IMR-90 (cell line): ENCODE data around the gene UCK2. TPM values are rescaled to one million over a fixed set of nuclear protein-coding genes. Genes with fewer than 3 reads are reported as not detected.

Experiments used
- ATAC-seq: fragments of 200-7000 bp; cut with Tn5 transposase; 2 replicates; pipeline ENCODE4 v1.9.1; 2020; ENCODE audit warnings: low read depth, mild to moderate bottlenecking, moderate library complexity
- BruUV-seq: library from RNA; stranded (reverse); fragments of 400-500 nt; replicated peaks from 2 replicates; lab custom pipeline; 2021; lab: Mats Ljungman, UMichigan
- CTCF ChIA-PET: fragments of 300-600 bp; formaldehyde crosslinking; extraction: SDS; loops from one replicate; lab custom pipeline; 2021; ENCODE audit warnings: antibody characterized with exemption; lab: Yijun Ruan, JAX
- POLR2A ChIA-PET: fragments of 300-600 bp; sonication (Branson Sonifier 250); formaldehyde crosslinking; loops from one replicate; lab custom pipeline; 2022; ENCODE audit warnings: antibody characterized with exemption; ENCODE audit not compliant: unreplicated experiment; lab: Charles Lee
- DNase-seq: peaks from one replicate; pipeline ENCODE4 v3.0.0; 2013
- H2AFZ ChIP-seq: replicated peaks from 2 replicates; pipeline ENCODE3; 2013; ENCODE audit warnings: low read length, mild to moderate bottlenecking; ENCODE audit not compliant: poor library complexity
- H2AK5ac ChIP-seq: 2 replicates; pipeline ENCODE4 v1.6.1; 2013; ENCODE audit warnings: low read depth, low read length, inconsistent platforms
- H2AK9ac ChIP-seq: replicated peaks from 2 replicates; pipeline ENCODE3; 2013; ENCODE audit warnings: mild to moderate bottlenecking, low read depth, low read length, moderate library complexity; ENCODE audit not compliant: poor library complexity
- H2BK120ac ChIP-seq: 2 replicates; pipeline ENCODE4 v1.6.1; 2013; ENCODE audit warnings: low read depth, low read length, inconsistent platforms
- H2BK15ac ChIP-seq: 3 replicates; pipeline ENCODE4 v1.6.1; 2013; ENCODE audit warnings: low read depth, low read length, inconsistent platforms
- H2BK20ac ChIP-seq: 2 replicates; pipeline ENCODE4 v1.6.1; 2013; ENCODE audit warnings: low read depth, mild to moderate bottlenecking, inconsistent platforms, low read length, moderate library complexity
- H2BK5ac ChIP-seq: 2 replicates; pipeline ENCODE4 v1.6.1; 2013; ENCODE audit warnings: mild to moderate bottlenecking, low read depth, low read length, inconsistent platforms; ENCODE audit not compliant: poor library complexity, severe bottlenecking
- H3K14ac ChIP-seq: replicated peaks from 2 replicates; pipeline ENCODE4 v1.6.1; 2013; ENCODE audit warnings: low read depth, low read length, inconsistent platforms
- H3K18ac ChIP-seq: 2 replicates; pipeline ENCODE4 v1.6.1; 2013; ENCODE audit warnings: low read depth, low read length, control low read depth
- H3K23ac ChIP-seq: 2 replicates; pipeline ENCODE4 v1.6.1; 2013; ENCODE audit warnings: low read depth, low read length, inconsistent platforms
- H3K27ac ChIP-seq: 2 replicates; pipeline ENCODE4 v1.5.1; 2013; ENCODE audit warnings: mild to moderate bottlenecking, control low read depth, low read length; ENCODE audit not compliant: insufficient read depth
- H3K27me3 ChIP-seq: 2 replicates; pipeline ENCODE4 v1.6.1; 2013; ENCODE audit warnings: low read length; ENCODE audit not compliant: control insufficient read depth, insufficient read depth
- H3K36me3 ChIP-seq: 2 replicates; pipeline ENCODE4 v1.6.1; 2013; ENCODE audit warnings: low read length, mixed read lengths; ENCODE audit not compliant: control insufficient read depth, insufficient read depth
- H3K4ac ChIP-seq: 2 replicates; pipeline ENCODE4 v1.6.1; 2013; ENCODE audit warnings: low read depth, low read length, inconsistent platforms
- H3K4me1 ChIP-seq: 2 replicates; pipeline ENCODE4 v1.6.1; 2013; ENCODE audit warnings: low read length, mixed read lengths; ENCODE audit not compliant: control insufficient read depth, insufficient read depth
- H3K4me2 ChIP-seq: 2 replicates; pipeline ENCODE4 v1.6.1; 2013; ENCODE audit warnings: low read depth, mild to moderate bottlenecking, control low read depth, low read length, moderate library complexity
- H3K4me3 ChIP-seq: 2 replicates; pipeline ENCODE4 v1.5.1; 2013; ENCODE audit warnings: low read depth, mild to moderate bottlenecking, control low read depth, low read length, moderate library complexity; ENCODE audit not compliant: insufficient read depth
- H3K56ac ChIP-seq: 2 replicates; pipeline ENCODE4 v1.6.1; 2013; ENCODE audit warnings: low read length, inconsistent platforms; ENCODE audit not compliant: insufficient read depth; ENCODE audit errors: extremely low read depth
- H3K79me1 ChIP-seq, 2 experiments: 2 replicates each; pipeline ENCODE4 v1.6.1; 2013; ENCODE audit warnings: low read length in 2 of 2, inconsistent platforms in 1 of 2, low read depth in 1 of 2
- H3K9ac ChIP-seq: 2 replicates; pipeline ENCODE4 v1.6.1; 2013; ENCODE audit warnings: low read depth, low read length, control low read depth
- H3K9me1 ChIP-seq: 2 replicates; pipeline ENCODE4 v1.6.1; 2013; ENCODE audit warnings: low read length, inconsistent platforms; ENCODE audit not compliant: insufficient read depth
- H3K9me3 ChIP-seq: 2 replicates; pipeline ENCODE4 v1.6.1; 2013; ENCODE audit warnings: low read length; ENCODE audit not compliant: control insufficient read depth, insufficient read depth
- H4K20me1 ChIP-seq: 2 replicates; pipeline ENCODE4 v1.6.1; 2013; ENCODE audit warnings: low read length, inconsistent platforms; ENCODE audit not compliant: insufficient read depth
- H4K5ac ChIP-seq: 2 replicates; pipeline ENCODE4 v1.6.1; 2013; ENCODE audit warnings: mild to moderate bottlenecking, low read depth, low read length, control low read depth
- H4K8ac ChIP-seq, 2 experiments: 2 replicates each; pipeline ENCODE4 v1.6.1; 2013; ENCODE audit warnings: low read depth in 2 of 2, low read length in 2 of 2, control low read depth in 1 of 2, inconsistent platforms in 1 of 2
- H4K91ac ChIP-seq: 2 replicates; pipeline ENCODE4 v1.6.1; 2013; ENCODE audit warnings: low read depth, low read length, inconsistent platforms; ENCODE audit not compliant: insufficient read depth
- BHLHE40 ChIP-seq: fragments of 150-350 bp; IDR thresholded peaks from 2 replicates; pipeline ENCODE4 v1.6.1; 2016; ENCODE audit warnings: mild to moderate bottlenecking, low read depth, low read length
- CEBPB ChIP-seq: IDR thresholded peaks from 2 replicates; pipeline ENCODE4 v1.6.1; 2012; ENCODE audit warnings: low read depth, low read length, improper control_type of control experiment
- CHD1 ChIP-seq: IDR thresholded peaks from 2 replicates; pipeline ENCODE4 v1.6.1; 2012; ENCODE audit warnings: low read depth, low read length, improper control_type of control experiment
- ELK1 ChIP-seq: fragments of 150-350 bp; IDR thresholded peaks from 2 replicates; pipeline ENCODE4 v1.6.1; 2016; ENCODE audit warnings: low read depth, mild to moderate bottlenecking, low read length, moderate library complexity, borderline replicate concordance
- FOS ChIP-seq: fragments of 150-350 bp; IDR thresholded peaks from 2 replicates; pipeline ENCODE4 v1.6.1; 2016; ENCODE audit warnings: low read depth, low read length
- MAFK ChIP-seq: IDR thresholded peaks from 2 replicates; pipeline ENCODE4 v1.6.1; 2012; ENCODE audit warnings: low read depth, low read length, improper control_type of control experiment
- MAZ ChIP-seq: IDR thresholded peaks from 2 replicates; pipeline ENCODE4 v1.6.1; 2012; ENCODE audit warnings: low read depth, mild to moderate bottlenecking, low read length, improper control_type of control experiment, moderate library complexity, borderline replicate concordance
- MXI1 ChIP-seq: IDR thresholded peaks from 2 replicates; pipeline ENCODE4 v1.6.1; 2012; ENCODE audit warnings: low read depth, mild to moderate bottlenecking, low read length, moderate library complexity, borderline replicate concordance
- NFE2L2 ChIP-seq: fragments of 150-350 bp; IDR thresholded peaks from 2 replicates; pipeline ENCODE4 v1.6.1; 2016; ENCODE audit warnings: low read depth, mild to moderate bottlenecking, low read length
- POLR2A ChIP-seq: IDR thresholded peaks from 2 replicates; pipeline ENCODE4 v1.6.1; 2012; ENCODE audit warnings: mild to moderate bottlenecking, low read depth, low read length
- RAD21 ChIP-seq: IDR thresholded peaks from 2 replicates; pipeline ENCODE4 v1.6.1; 2012; ENCODE audit warnings: low read length, improper control_type of control experiment
- RCOR1 ChIP-seq: IDR thresholded peaks from 2 replicates; pipeline ENCODE4 v1.6.1; 2012; ENCODE audit warnings: mild to moderate bottlenecking, low read length, improper control_type of control experiment; ENCODE audit not compliant: insufficient replicate concordance
- RFX5 ChIP-seq: IDR thresholded peaks from 2 replicates; pipeline ENCODE4 v1.8.0; 2012; ENCODE audit warnings: low read depth, mild to moderate bottlenecking, low read length, moderate library complexity
- SMC3 ChIP-seq: fragments of 150-350 bp; IDR thresholded peaks from 2 replicates; pipeline ENCODE4 v1.6.1; 2016; ENCODE audit warnings: low read depth, mild to moderate bottlenecking, antibody characterized with exemption, low read length, moderate library complexity
- USF2 ChIP-seq: fragments of 150-350 bp; IDR thresholded peaks from 2 replicates; pipeline ENCODE4 v1.6.1; 2017; ENCODE audit warnings: mild to moderate bottlenecking, antibody characterized with exemption, low read length, low read depth
- WGBS, 2 experiments: methylation state at CpG; one replicate each; pipeline versions ENCODE4 v1.1.5 to v1.1.7; 2013; ENCODE audit warnings: missing lambda C conversion rate in 2 of 2; ENCODE audit not compliant: insufficient read length in 1 of 2; ENCODE audit errors: extremely low coverage in 2 of 2; 5-methylcytosine and 5-hydroxymethylcytosine counted together
- dilution Hi-C: fragments of 300-500 bp; cut with HindIII; formaldehyde crosslinking; loops from one replicate; pipeline ENCODE4 v1.14.3; 2018; ENCODE audit warnings: low sequenced_read_pairs; ENCODE audit not compliant: unreplicated experiment
- in situ Hi-C: fragments of 300-500 bp; cut with MboI; formaldehyde crosslinking; loops from 3 replicates; pipeline ENCODE4 v1.14.3; 2019; ENCODE audit warnings: low sequenced_read_pairs, inconsistent platforms, mixed read lengths
- intact Hi-C: fragments of 100-400 bp; cut with micrococcal nuclease; formaldehyde crosslinking; loops from 2 replicates; pipeline ENCODE4 v1.10.0; 2022
- polyA plus RNA-seq, 3 experiments: library from polyadenylated mRNA; depleted of rRNA; stranded (reverse); fragments of >200 nt; gene quantifications; 2 replicates each; pipeline ENCODE4 v1.2.3, GENCODE V29; 2012; ENCODE audit warnings: low replicate concordance in 1 of 3
- total RNA-seq: library from RNA; depleted of rRNA; stranded (reverse); fragments of >200 nt; gene quantifications from 2 replicates; pipeline ENCODE4 v1.2.3, GENCODE V29; 2012
- TF ChIP-seq, protein P1 (sequence below): conservative IDR thresholded peaks from 2 replicates; pipeline ENCODE4 v1.5.1; 2012; ENCODE audit warnings: mild to moderate bottlenecking, low read depth, low read length, improper control_type of control experiment

The UCK2 gene
- total and polyA plus RNA-seq, 2 of the 4 experiments (the other 2 are of a cell fraction): 83.0 to 87.8 TPM

- H2BK20ac ChIP-seq: no peak overlapping the region
- intact Hi-C loops (no loop called here), in situ Hi-C loops (loop anchor here (5.0 kb wide), 3 partner anchors 148 to 313 kb away; partner anchors contain the start of gene TMCO1), dilution Hi-C loops (no loop called here)
- H2AFZ ChIP-seq: no peak overlapping the region
- H3K56ac ChIP-seq: no peak overlapping the region
- ATAC-seq: no peak
- H2AK9ac ChIP-seq: no peak overlapping the region
- no peak overlapping the region for H3K23ac ChIP-seq
- no peaks in the 10 kb centered on the region; the same call in 1 of the 2 replicates for H3K36me3 ChIP-seq
- H3K9me3 ChIP-seq: no peaks in the 10 kb centered on the region
- no peak overlapping the region for H4K5ac ChIP-seq
- DNase-seq: no peak
- no peak overlapping the region for H2AK5ac ChIP-seq
- no peak overlapping the region for H3K18ac ChIP-seq
- no TSS peak for BruUV-seq
- no peak overlapping the region for H3K4me3 ChIP-seq
- ChIA-PET CTCF (interaction anchor here (0.6 to 1.6 kb wide), 3 partner anchors 198 to 563 kb away, joined by 3 read pairs; no protein-coding TSS in a partner anchor), POLR2A (interaction anchor here (0.5 to 0.6 kb wide), 2 partner anchors 147 to 172 kb away, joined by 3 to 5 read pairs; partner anchors contain the start of gene TMCO1)
- no peak overlapping the region for H2BK15ac ChIP-seq
- H2BK5ac ChIP-seq: no peak overlapping the region
- H4K8ac ChIP-seq: no peak overlapping the region
- TF ChIP-seq MXI1 (no peak), ELK1 (no peak), USF2 (no peak), CHD1 (no peak), POLR2A (no peak), NFE2L2 (no peak), RCOR1 (no peak), FOS (no peak), RAD21 (no peak), BHLHE40 (no peak), MAZ (no peak), SMC3 (no peak), CEBPB (no peak), RFX5 (no peak), MAFK (no peak)
- TF ChIP-seq, protein P1, sequence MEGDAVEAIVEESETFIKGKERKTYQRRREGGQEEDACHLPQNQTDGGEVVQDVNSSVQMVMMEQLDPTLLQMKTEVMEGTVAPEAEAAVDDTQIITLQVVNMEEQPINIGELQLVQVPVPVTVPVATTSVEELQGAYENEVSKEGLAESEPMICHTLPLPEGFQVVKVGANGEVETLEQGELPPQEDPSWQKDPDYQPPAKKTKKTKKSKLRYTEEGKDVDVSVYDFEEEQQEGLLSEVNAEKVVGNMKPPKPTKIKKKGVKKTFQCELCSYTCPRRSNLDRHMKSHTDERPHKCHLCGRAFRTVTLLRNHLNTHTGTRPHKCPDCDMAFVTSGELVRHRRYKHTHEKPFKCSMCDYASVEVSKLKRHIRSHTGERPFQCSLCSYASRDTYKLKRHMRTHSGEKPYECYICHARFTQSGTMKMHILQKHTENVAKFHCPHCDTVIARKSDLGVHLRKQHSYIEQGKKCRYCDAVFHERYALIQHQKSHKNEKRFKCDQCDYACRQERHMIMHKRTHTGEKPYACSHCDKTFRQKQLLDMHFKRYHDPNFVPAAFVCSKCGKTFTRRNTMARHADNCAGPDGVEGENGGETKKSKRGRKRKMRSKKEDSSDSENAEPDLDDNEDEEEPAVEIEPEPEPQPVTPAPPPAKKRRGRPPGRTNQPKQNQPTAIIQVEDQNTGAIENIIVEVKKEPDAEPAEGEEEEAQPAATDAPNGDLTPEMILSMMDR: no peak
- peaks cover 0 to 2% of the 10 kb centered on the region in 2 experiments; a peak in 1 of 4 replicates for H3K79me1 ChIP-seq
- no peak overlapping the region for H2BK120ac ChIP-seq
- H4K20me1 ChIP-seq: no peaks in the 10 kb centered on the region
- H3K27ac ChIP-seq: no peak overlapping the region
- no CpG with 5 or more reads among the region's 2 CpGs for WGBS, 2 experiments
- H3K9ac ChIP-seq: no peak overlapping the region
- no peak overlapping the region for H3K4ac ChIP-seq
- H3K4me1 ChIP-seq: peaks cover 5% of the 10 kb centered on the region
- no peaks in the 10 kb centered on the region for H3K27me3 ChIP-seq
- H4K91ac ChIP-seq: no peak overlapping the region
- no peak overlapping the region for H3K14ac ChIP-seq
- H3K4me2 ChIP-seq: no peak overlapping the region
- peaks cover 2% of the 10 kb centered on the region; the same call in 1 of the 2 replicates for H3K9me1 ChIP-seq
Measured at GRCh38 chr1:165915480-165915879, 88.1 kb downstream of the UCK2 start.
